Activated B cell treated with CpG ODN at 0.5 μM for 24 hours (primary cell): ENCODE measurements around the gene CYP39A1. TPM values are rescaled to one million over a fixed set of nuclear protein-coding genes. Genes with fewer than 3 reads are reported as not detected.

Experiments
- ATAC-seq: fragments of 200-7000 bp; cut with Tn5 transposase; one replicate; pipeline ENCODE4 v1.10.0; 2021; ENCODE audit warnings: low read depth, mild to moderate bottlenecking, moderate library complexity
- CTCF ChIA-PET: fragments of 350-600 bp; sonication (Branson Sonifier 250); formaldehyde crosslinking; loops from one replicate; lab custom pipeline; 2021; ENCODE audit warnings: antibody characterized with exemption; lab: Charles Lee
- POLR2A ChIA-PET: fragments of 350-600 bp; sonication (Branson Sonifier 250); formaldehyde crosslinking; loops from one replicate; lab custom pipeline; 2021; ENCODE audit warnings: antibody characterized with exemption; lab: Charles Lee
- DNase-seq: peaks from one replicate; pipeline ENCODE4 v3.0.0; 2022
- H3K27ac Mint-ChIP-seq: one replicate; pipeline ENCODE4 v1.8.0; 2020; ENCODE audit warnings: mixed read lengths
- H3K27me3 Mint-ChIP-seq: one replicate; pipeline ENCODE4 v1.8.0; 2021; ENCODE audit warnings: mixed read lengths
- H3K36me3 Mint-ChIP-seq: one replicate; pipeline ENCODE4 v1.8.0; 2021; ENCODE audit warnings: low read depth, mixed read lengths
- H3K4me1 Mint-ChIP-seq: one replicate; pipeline ENCODE4 v1.8.0; 2021; ENCODE audit warnings: mixed read lengths
- H3K4me3 Mint-ChIP-seq: one replicate; pipeline ENCODE4 v1.8.0; 2020; ENCODE audit warnings: mild to moderate bottlenecking, mixed read lengths
- H3K9me3 Mint-ChIP-seq: one replicate; pipeline ENCODE4 v1.8.0; 2020; ENCODE audit warnings: mixed read lengths
- CTCF ChIP-seq: fragments of 200-600 bp; IDR thresholded peaks from one replicate; pipeline ENCODE4 v1.8.0; 2022; ENCODE audit warnings: antibody characterized with exemption, mild to moderate bottlenecking
- intact Hi-C: fragments of 100-400 bp; cut with micrococcal nuclease; formaldehyde crosslinking; loops from one replicate; pipeline ENCODE4 v1.15.1; 2024
- total RNA-seq: library from RNA; stranded (reverse); gene quantifications from 2 replicates; pipeline ENCODE4 v1.2.3, GENCODE V29; 2022

CYP39A1 gene
- total RNA-seq, 1 donor from 2014 or later: not detected

GRCh38 chr6:46584586-46584985 is 68.0 kb downstream of the CYP39A1 start:
- TF ChIP-seq CTCF: no peak
- Mint-ChIP-seq H3K27me3 (peaks cover 2% of the 10 kb centered on the region), H3K4me1 (no peaks in the 10 kb centered on the region), H3K9me3 (no peaks in the 10 kb centered on the region), H3K4me3 (no peak overlapping the region), H3K27ac (no peak overlapping the region), H3K36me3 (no peaks in the 10 kb centered on the region)
- DNase-seq (no peak), ATAC-seq (no peak)
- ChIA-PET POLR2A (no interaction called here), CTCF (no interaction called here)
- intact Hi-C loops: no loop called here

GRCh38 chr6:46583721-46584120 is 68.9 kb downstream of the CYP39A1 start:
- ATAC-seq (no peak), DNase-seq (no peak)
- no peaks in the 10 kb centered on the region for H3K4me1 Mint-ChIP-seq
- no peaks in the 10 kb centered on the region for H3K9me3 Mint-ChIP-seq
- H3K4me3 Mint-ChIP-seq: no peak overlapping the region
- intact Hi-C loops: no loop called here
- TF ChIP-seq CTCF: no peak
- CTCF ChIA-PET: no interaction called here
- H3K27ac Mint-ChIP-seq: no peak overlapping the region
- POLR2A ChIA-PET: no interaction called here
- H3K36me3 Mint-ChIP-seq: no peaks in the 10 kb centered on the region
- peaks cover 2% of the 10 kb centered on the region for H3K27me3 Mint-ChIP-seq

GRCh38 chr6:46583081-46583480 is 69.5 kb downstream of the CYP39A1 start:
- Mint-ChIP-seq H3K9me3 (no peaks in the 10 kb centered on the region), H3K36me3 (no peaks in the 10 kb centered on the region), H3K4me1 (no peaks in the 10 kb centered on the region), H3K27ac (no peak overlapping the region), H3K4me3 (no peak overlapping the region), H3K27me3 (peaks cover 2% of the 10 kb centered on the region)
- ChIA-PET CTCF (no interaction called here), POLR2A (no interaction called here)
- no peak for ATAC-seq
- intact Hi-C loops: no loop called here
- TF ChIP-seq CTCF: no peak
- no peak for DNase-seq

GRCh38 chr6:46581459-46582177 is 71.0 kb downstream of the CYP39A1 start:
- DNase-seq (no peak), ATAC-seq (no peak)
- no peak for TF ChIP-seq CTCF
- H3K9me3 Mint-ChIP-seq: no peaks in the 10 kb centered on the region
- peaks cover 5% of the 10 kb centered on the region for H3K27me3 Mint-ChIP-seq
- H3K36me3 Mint-ChIP-seq: no peaks in the 10 kb centered on the region
- CTCF ChIA-PET: no interaction called here
- POLR2A ChIA-PET: no interaction called here
- intact Hi-C loops: no loop called here
- no peak overlapping the region for H3K27ac Mint-ChIP-seq
- no peaks in the 10 kb centered on the region for H3K4me1 Mint-ChIP-seq
- H3K4me3 Mint-ChIP-seq: no peak overlapping the region

GRCh38 chr6:46575530-46575929 is 77.1 kb downstream of the CYP39A1 start:
- TF ChIP-seq CTCF: no peak
- ChIA-PET POLR2A (no interaction called here), CTCF (no interaction called here)
- no peaks in the 10 kb centered on the region for H3K36me3 Mint-ChIP-seq
- H3K27ac Mint-ChIP-seq: no peak overlapping the region
- intact Hi-C loops: no loop called here
- no peak for DNase-seq
- peaks cover 9% of the 10 kb centered on the region for H3K27me3 Mint-ChIP-seq
- no peak overlapping the region for H3K4me3 Mint-ChIP-seq
- no peaks in the 10 kb centered on the region for H3K4me1 Mint-ChIP-seq
- peaks cover 12% of the 10 kb centered on the region for H3K9me3 Mint-ChIP-seq
- no peak for ATAC-seq
